ENCODE data around the gene ECM1. TPM values are rescaled to one million over a fixed set of nuclear protein-coding genes. Genes with fewer than 3 reads are reported as not detected.
A peak's percentile ranks its signal among the peaks of the same experiment; 100 is the strongest.

ECM1 gene
- total and polyA plus RNA-seq, 2 experiments from 2014 or later: 0.74 to 1.1 TPM

GRCh38 chr1:150469291-150469690 is 38.6 kb upstream of the ECM1 start:
- no peak for TF ChIP-seq ZNF462 (CRISPR knock-in tag; IDR thresholded peaks at IDR 0.05)
- TF ChIP-seq POLR2AphosphoS5 (IDR thresholded peaks at IDR 0.05; ENCODE audit: low read depth): no peak
- no peak for TF ChIP-seq CTCF (conservative IDR thresholded peaks at IDR 0.05; ENCODE audit: low read depth in 2 of 2)
- no peak for TF ChIP-seq NANOG (IDR thresholded peaks at IDR 0.05; ENCODE audit: borderline replicate concordance)
- no peak for TF ChIP-seq STAT1 (IDR thresholded peaks at IDR 0.05; ENCODE audit: unreplicated experiment)
- TF ChIP-seq ZNF331 (CRISPR knock-in tag; IDR thresholded peaks at IDR 0.05; ENCODE audit: low read depth): no peak
- TF ChIP-seq EZH2phosphoT487 (IDR thresholded peaks at IDR 0.05; ENCODE audit: unreplicated experiment): no peak
- no peak for TF ChIP-seq ETS1 (IDR thresholded peaks at IDR 0.05)
- TF ChIP-seq ZNF114 (CRISPR knock-in tag; IDR thresholded peaks at IDR 0.05): no peak
- TF ChIP-seq EZH2 (IDR thresholded peaks at IDR 0.05; ENCODE audit: low read depth, unreplicated experiment): no peak
- no peak for TF ChIP-seq JUNB (IDR thresholded peaks at IDR 0.05; ENCODE audit: unreplicated experiment)
- TF ChIP-seq CREB1 (CRISPR knock-in tag; IDR thresholded peaks at IDR 0.05; ENCODE audit: low read depth): no peak
- TF ChIP-seq REST (IDR thresholded peaks at IDR 0.05; ENCODE audit: unreplicated experiment): no peak
- peaks cover 21% of the 10 kb centered on the region for H3K4me1 Mint-ChIP-seq
- 0 out of 2 replicates have a peak, but pooled peaks cover 4% of the 10 kb centered on the region for H3K4me1 ChIP-seq (ENCODE audit: insufficient read depth)

More at GRCh38 chr1:150469291-150469690, 38.6 kb upstream of the ECM1 start:
- H3K4me2 ChIP-seq: no peak overlapping the region
- peak overlapping the region; percentile 51; the same call in 1 of the 2 replicates for H3K27ac ChIP-seq (ENCODE audit: low read depth)
- no peak overlapping the region for H3K4me3 ChIP-seq
- Mint-ChIP-seq H3K4me3 (no peak overlapping the region), H3K9me3 (no peaks in the 10 kb centered on the region), H3K36me3 (ENCODE audit: low read depth) (peaks cover 56% of the 10 kb centered on the region), H3K27me3 (ENCODE audit: insufficient read depth, low read depth, poor library complexity) (peaks cover 11% of the 10 kb centered on the region), H3K27ac (no peak overlapping the region)
- ATAC-seq (no peak), DNase-seq (ENCODE audit: low spot score) (no peak)
- H2AFZ ChIP-seq: no peak overlapping the region
- 0 out of 2 replicates have a peak, but pooled peaks cover 4% of the 10 kb centered on the region for H4K20me1 ChIP-seq (replicated peaks; ENCODE audit: insufficient read depth)
- H3K27me3 ChIP-seq (ENCODE audit: insufficient read depth): no peaks in the 10 kb centered on the region
- peaks cover 30% of the 10 kb centered on the region for H3K36me3 ChIP-seq (ENCODE audit: insufficient read depth)
- H3F3A ChIP-seq (replicated peaks; ENCODE audit: low read depth): peaks cover 10% of the 10 kb centered on the region; the same call in 1 of the 2 replicates
- H3K79me2 ChIP-seq (replicated peaks; ENCODE audit: insufficient read depth): no peaks in the 10 kb centered on the region
- no peaks in the 10 kb centered on the region for H3K9me2 ChIP-seq (ENCODE audit: insufficient read depth)
